ENCODE data around the gene ZNF823. TPM values are rescaled to one million over a fixed set of nuclear protein-coding genes. Genes with fewer than 3 reads are reported as not detected.

Gene ZNF823
- total and polyA plus RNA-seq, 9 of the 15 experiments (the other 6 are each of a cell fraction or from before 2014, with no cell fraction given): 4.0 to 13.4 (median 6.1) TPM

DNA sequence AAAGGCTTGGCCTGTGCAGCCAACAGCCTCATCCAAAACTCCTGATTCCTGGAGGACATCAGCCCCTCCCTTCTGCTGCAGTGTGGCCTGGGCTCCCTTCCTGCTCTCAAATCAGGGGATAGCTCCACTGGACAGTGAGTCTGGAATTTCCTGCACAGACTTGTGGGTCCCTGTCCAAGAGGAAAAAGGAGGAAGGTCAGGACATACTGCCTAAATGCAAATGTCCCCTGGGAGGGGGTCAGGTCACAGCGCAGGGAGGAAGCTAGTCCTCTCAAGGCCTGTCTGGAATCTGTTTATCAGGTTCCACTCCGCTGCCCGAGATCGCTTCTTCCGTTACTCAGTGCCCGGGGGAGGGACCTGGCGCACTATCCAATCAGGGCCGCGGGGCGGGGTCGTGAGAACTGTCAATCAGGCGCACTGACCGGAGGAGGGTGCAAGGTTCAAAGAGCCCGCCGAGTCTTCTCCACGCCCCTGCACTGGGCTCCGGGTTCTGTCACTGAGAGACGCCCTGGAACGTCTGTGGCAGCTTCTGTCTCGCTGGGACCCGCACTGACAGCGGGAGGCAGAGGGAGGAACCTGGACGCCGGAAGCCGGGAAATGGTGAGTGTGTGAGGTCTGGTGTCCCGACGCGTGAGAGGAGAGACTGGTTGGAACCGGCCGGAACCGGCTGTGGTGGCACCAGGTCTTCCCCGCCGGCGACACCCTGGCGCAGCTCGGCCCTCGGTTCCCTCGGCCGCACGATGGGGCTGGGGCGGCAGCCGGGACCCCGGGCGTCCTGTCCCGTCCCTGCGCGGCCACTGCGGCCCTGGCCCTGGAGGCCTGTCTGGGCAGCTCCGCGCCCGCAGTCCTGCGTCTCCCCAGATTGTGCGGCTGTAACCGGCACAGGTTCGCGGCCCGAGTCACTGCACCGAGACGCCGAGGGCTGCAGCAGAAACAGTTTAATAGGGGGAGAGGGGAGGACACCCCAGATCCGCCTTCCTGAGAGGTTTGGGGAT, 28.1 kb upstream of the ZNF823 start, which contains the start of gene ZNF441 (continued):
- TF ChIP-seq ARID2 (IDR thresholded peaks at IDR 0.05): no peak
- peak; percentile 99 for TF ChIP-seq REST (IDR thresholded peaks at IDR 0.05; ENCODE audit: borderline replicate concordance)
- TF ChIP-seq REST (CRISPR knock-in tag; IDR thresholded peaks at IDR 0.05; ENCODE audit: low read depth): no peak
- TF ChIP-seq JUNB (CRISPR knock-in tag; conservative IDR thresholded peaks at IDR 0.05): no peak
- no peak for TF ChIP-seq SMAD3 (CRISPR knock-in tag; conservative IDR thresholded peaks at IDR 0.05)
- TF ChIP-seq SAP30 (IDR thresholded peaks at IDR 0.05; ENCODE audit: borderline replicate concordance, insufficient read depth, low read depth, low read length, poor library complexity, severe bottlenecking): peak; percentile 92
- TF ChIP-seq, protein P1, sequence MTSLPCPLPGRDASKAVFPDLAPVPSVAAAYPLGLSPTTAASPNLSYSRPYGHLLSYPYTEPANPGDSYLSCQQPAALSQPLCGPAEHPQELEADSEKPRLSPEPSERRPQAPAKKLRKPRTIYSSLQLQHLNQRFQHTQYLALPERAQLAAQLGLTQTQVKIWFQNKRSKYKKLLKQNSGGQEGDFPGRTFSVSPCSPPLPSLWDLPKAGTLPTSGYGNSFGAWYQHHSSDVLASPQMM (CRISPR knock-in tag; IDR thresholded peaks at IDR 0.05): no peak
- TF ChIP-seq ZBTB17 (CRISPR knock-in tag; IDR thresholded peaks at IDR 0.05): peak; percentile 31; the same call in 1 of the 2 replicates
- TF ChIP-seq, protein P2, sequence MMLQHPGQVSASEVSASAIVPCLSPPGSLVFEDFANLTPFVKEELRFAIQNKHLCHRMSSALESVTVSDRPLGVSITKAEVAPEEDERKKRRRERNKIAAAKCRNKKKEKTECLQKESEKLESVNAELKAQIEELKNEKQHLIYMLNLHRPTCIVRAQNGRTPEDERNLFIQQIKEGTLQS (IDR thresholded peaks at IDR 0.05): no peak
- TF ChIP-seq, protein P2 (CRISPR knock-in tag; conservative IDR thresholded peaks at IDR 0.05): 0 out of 2 replicates have a peak, but pooled peaks have one; percentile 44
- no peak for TF ChIP-seq HMBOX1 (IDR thresholded peaks at IDR 0.05)
- no peak for TF ChIP-seq ZNF449 (CRISPR knock-in tag; IDR thresholded peaks at IDR 0.05)
- no peak; the same call in 1 of the 2 replicates for TF ChIP-seq HCFC1 (IDR thresholded peaks at IDR 0.05; ENCODE audit: low read depth, low read length)

All from K562 (cell line).